GM12878 (cell line): ENCODE results near the gene CPHXL2. TPM values are rescaled to one million over a fixed set of nuclear protein-coding genes. Genes with fewer than 3 reads are reported as not detected.

Experiments
- BACH1 ChIP-seq: fragments of 450-650 bp; IDR thresholded peaks from 2 replicates; pipeline ENCODE4 v1.6.1; 2017; ENCODE audit warnings: mild to moderate bottlenecking, borderline replicate concordance
- CHD1 ChIP-seq: IDR thresholded peaks from 2 replicates; pipeline ENCODE4 v1.6.1; 2012; ENCODE audit warnings: low read depth, low read length, improper control_type of control experiment
- ESRRA ChIP-seq: IDR thresholded peaks from 2 replicates; pipeline ENCODE4 v1.6.1; 2012; ENCODE audit warnings: mild to moderate bottlenecking, low read length, improper control_type of control experiment
- EZH2 ChIP-seq: IDR thresholded peaks from 2 replicates; pipeline ENCODE4 v1.6.1; 2012; ENCODE audit warnings: low read depth, mild to moderate bottlenecking, control low read depth, inconsistent platforms, low read length, borderline replicate concordance; ENCODE audit not compliant: control insufficient read depth
- FOXM1 ChIP-seq: IDR thresholded peaks from 2 replicates; pipeline ENCODE4 v1.6.1; 2012; ENCODE audit warnings: low read depth, mild to moderate bottlenecking, inconsistent platforms, low read length, moderate library complexity
- GATAD2B ChIP-seq: fragments of 450-650 bp; conservative IDR thresholded peaks from 2 replicates; pipeline ENCODE4 v1.6.1; 2017; ENCODE audit warnings: low read depth, mild to moderate bottlenecking, moderate library complexity
- IRF3 ChIP-seq: fragments of 450-650 bp; IDR thresholded peaks from 2 replicates; pipeline ENCODE4 v1.6.1; 2014; ENCODE audit warnings: mild to moderate bottlenecking
- KAT2A ChIP-seq: conservative IDR thresholded peaks from 2 replicates; pipeline ENCODE4 v1.6.1; 2011; ENCODE audit warnings: low read depth, low read length; ENCODE audit not compliant: control insufficient read depth
- KDM1A ChIP-seq: fragments of 200-600 bp; sonication (generic); IDR thresholded peaks from 2 replicates; pipeline ENCODE4 v1.6.1; 2016; ENCODE audit warnings: borderline replicate concordance
- LARP7 ChIP-seq: fragments of 450-650 bp; IDR thresholded peaks from 2 replicates; pipeline ENCODE4 v1.6.1; 2017; ENCODE audit warnings: mild to moderate bottlenecking
- MAX ChIP-seq: IDR thresholded peaks from 2 replicates; pipeline ENCODE4 v1.6.1; 2012; ENCODE audit warnings: low read depth, low read length, improper control_type of control experiment
- MXI1 ChIP-seq: fragments of 150-350 bp; IDR thresholded peaks from 2 replicates; pipeline ENCODE4 v1.6.1; 2011; ENCODE audit warnings: low read depth, mild to moderate bottlenecking, inconsistent platforms, low read length, improper control_type of control experiment
- NFYB ChIP-seq: IDR thresholded peaks from 2 replicates; pipeline ENCODE4 v1.6.1; 2011; ENCODE audit warnings: low read depth, mild to moderate bottlenecking, low read length, improper control_type of control experiment, moderate library complexity; ENCODE audit not compliant: insufficient read depth
- POLR2A ChIP-seq: IDR thresholded peaks from 2 replicates; pipeline ENCODE4 v1.6.1; 2011; ENCODE audit warnings: low read depth, mild to moderate bottlenecking, low read length
- RAD21 ChIP-seq: IDR thresholded peaks from 2 replicates; pipeline ENCODE4 v1.6.1; 2011; ENCODE audit warnings: mild to moderate bottlenecking, low read depth, low read length, moderate library complexity; ENCODE audit not compliant: insufficient read depth
- RELA ChIP-seq: fragments of 450-650 bp; IDR thresholded peaks from 2 replicates; pipeline ENCODE4 v1.8.0; 2014; ENCODE audit warnings: borderline replicate concordance; ENCODE audit not compliant: partially characterized antibody
- RELB ChIP-seq: fragments of 450-650 bp; IDR thresholded peaks from 2 replicates; pipeline ENCODE4 v1.6.1; 2017; ENCODE audit warnings: low read depth, mild to moderate bottlenecking, moderate library complexity
- SIX5 ChIP-seq: IDR thresholded peaks from 2 replicates; pipeline ENCODE4 v1.6.1; 2011; ENCODE audit warnings: mild to moderate bottlenecking, low read depth, low read length, moderate library complexity; ENCODE audit not compliant: severe bottlenecking
- SMC3 ChIP-seq: IDR thresholded peaks from 2 replicates; pipeline ENCODE4 v1.6.1; 2011; ENCODE audit warnings: low read length, improper control_type of control experiment, borderline replicate concordance
- SREBF1 ChIP-seq: IDR thresholded peaks from 2 replicates; pipeline ENCODE4 v1.6.1; 2012; ENCODE audit warnings: mild to moderate bottlenecking, low read length
- SUZ12 ChIP-seq: fragments of 200-600 bp; sonication (generic); IDR thresholded peaks from one replicate; pipeline ENCODE4 v1.6.1; 2018; ENCODE audit warnings: antibody characterized with exemption, mild to moderate bottlenecking; ENCODE audit not compliant: unreplicated experiment
- TCF12 ChIP-seq: IDR thresholded peaks from 2 replicates; pipeline ENCODE4 v1.6.1; 2011; ENCODE audit warnings: low read depth, mild to moderate bottlenecking, low read length
- ZNF274 ChIP-seq: IDR thresholded peaks from one replicate; pipeline ENCODE4 v1.8.0; 2011; ENCODE audit not compliant: insufficient read length, insufficient read depth
- ZNF384 ChIP-seq: IDR thresholded peaks from 2 replicates; pipeline ENCODE4 v1.6.1; 2012; ENCODE audit warnings: low read depth, mild to moderate bottlenecking, low read length, improper control_type of control experiment, borderline replicate concordance
- ZNF592 ChIP-seq: fragments of 450-650 bp; IDR thresholded peaks from 2 replicates; pipeline ENCODE4 v1.6.1; 2017; ENCODE audit warnings: mild to moderate bottlenecking, moderate library complexity
- ZSCAN29 ChIP-seq: fragments of 450-650 bp; IDR thresholded peaks from 2 replicates; pipeline ENCODE4 v1.6.1; 2017; ENCODE audit warnings: mild to moderate bottlenecking, moderate library complexity
- polyA plus RNA-seq, 11 experiments: library from polyadenylated mRNA; depleted of rRNA in 4 of 11; unstranded in 6 of 11; stranded (reverse) in 5 of 11; fragments of >200 nt; fragmentation: Nextera tagmentation in 4 of 11; fragmentation: Illumina TruSeq in 1 of 11; extraction: Ambion mirVana in 4 of 11; extraction: Trizol in 1 of 11; gene quantifications; 1 replicate in 1 of 11; 2 replicates in 10 of 11; pipeline versions ENCODE4 v1.2.1 to v1.2.3, GENCODE V29; 2011 to 2016; ENCODE audit warnings: inconsistent platforms in 2 of 11, missing spikeins in 2 of 11, low read depth in 1 of 11
- total RNA-seq, 4 experiments: library from RNA; depleted of rRNA in 3 of 4; stranded (reverse); fragments of >200 nt in 3 of 4; fragmentation: Illumina TruSeq in 1 of 4; extraction: Trizol in 1 of 4; gene quantifications; 2 replicates each; pipeline versions ENCODE4 v1.2.1 to v1.2.3, GENCODE V29; 2013 to 2021

The CPHXL2 gene
- total and polyA plus RNA-seq, 10 of the 15 experiments (the other 5 are each of a cell fraction or from before 2014, with no cell fraction given) = not detected

GRCh38 chr16:75621170-75621477 is 55.7 kb downstream of the CPHXL2 start (continued):
- peak; percentile 13; the same call in 1 of the 2 replicates for TF ChIP-seq FOXM1
- no peak for TF ChIP-seq EZH2
- TF ChIP-seq ZNF384 = no peak
- TF ChIP-seq TCF12 = no peak
- no peak for TF ChIP-seq NFYB
- no peak for TF ChIP-seq GATAD2B
- TF ChIP-seq SREBF1 = no peak
- no peak for TF ChIP-seq KAT2A
- no peak for TF ChIP-seq LARP7
- peak; percentile 81 for TF ChIP-seq RAD21
- TF ChIP-seq RELB = peak; percentile 22; the same call in 1 of the 2 replicates
- TF ChIP-seq IRF3 = no peak
- no peak for TF ChIP-seq RELA
- no peak for TF ChIP-seq MXI1
- TF ChIP-seq KDM1A = no peak
- TF ChIP-seq ESRRA = no peak
- no peak for TF ChIP-seq POLR2A
- peak; percentile 66; the same call in 1 of the 2 replicates for TF ChIP-seq SMC3
- no peak for TF ChIP-seq CHD1
- no peak for TF ChIP-seq MAX
- no peak for TF ChIP-seq ZNF592
- no peak for TF ChIP-seq BACH1
- TF ChIP-seq SUZ12 = no peak
- TF ChIP-seq ZSCAN29 = no peak
- TF ChIP-seq SIX5 = no peak
- TF ChIP-seq ZNF274 = no peak
